Renal pelvis (tissue), 12 donors: ENCODE data around the gene AADAT. TPM values are rescaled to one million over a fixed set of nuclear protein-coding genes. Genes with fewer than 3 reads are reported as not detected.
"Not testable (repeated sequence)": the region's sequence is repeated elsewhere in the genome, so short reads cannot be mapped to it uniquely, and the experiment has no call there.

Experiments used
- DNase-seq: peaks from one replicate; pipeline ENCODE4 v3.0.0-alpha.2; 2013
- long read RNA-seq, 16 experiments: transcript quantifications; one replicate each; lab custom pipeline, GENCODE V29; 2026
- polyA plus RNA-seq, 3 donors: library from polyadenylated mRNA; unstranded; fragments of 120-200 nt; gene quantifications; one replicate each; pipeline ENCODE4 v1.2.1, GENCODE V29; 2013; ENCODE audit not compliant: insufficient read length in 3 of 3

The AADAT gene
- polyA plus RNA-seq = 10 to 100 TPM; 22.9 to 31.8 (median 31.5) TPM
- long read RNA-seq, donor 1, partial matches to known transcripts = 0 of 1 reads
- long read RNA-seq, donor 1, other reads (novel, unspliced or antisense) = 0 of 1 reads
- long read RNA-seq, donor 2, transcript AADAT-201 (13 exons, 2,261 nt) = major isoform, 6 of 7 reads
- long read RNA-seq, donor 2, partial matches to known transcripts = 0 of 7 reads
- long read RNA-seq, donor 2, other reads (novel, unspliced or antisense) = 0 of 7 reads
- long read RNA-seq, donor 3, partial matches to known transcripts = 0 of 4 reads
- long read RNA-seq, donor 3, other reads (novel, unspliced or antisense) = 0 of 4 reads
- long read RNA-seq, donor 4, partial matches to known transcripts = 0 of 4 reads
- long read RNA-seq, donor 4, other reads (novel, unspliced or antisense) = 0 of 4 reads
- long read RNA-seq, donor 5, partial matches to known transcripts = 0 of 2 reads
- long read RNA-seq, donor 5, other reads (novel, unspliced or antisense) = 0 of 2 reads
- long read RNA-seq, donor 6, partial matches to known transcripts = 0 of 2 reads
- long read RNA-seq, donor 6, other reads (novel, unspliced or antisense) = 0 of 2 reads
- long read RNA-seq, donor 7, partial matches to known transcripts = 0 of 3 reads
- long read RNA-seq, donor 7, other reads (novel, unspliced or antisense) = 0 of 3 reads
- long read RNA-seq, donor 8, partial matches to known transcripts = 0 of 4 reads
- long read RNA-seq, donor 8, other reads (novel, unspliced or antisense) = 0 of 4 reads
- long read RNA-seq, donor 9, partial matches to known transcripts = 0 of 3 reads
- long read RNA-seq, donor 9, other reads (novel, unspliced or antisense) = 0 of 3 reads
- long read RNA-seq, donor 10, partial matches to known transcripts = 0 of 2 reads
- long read RNA-seq, donor 10, other reads (novel, unspliced or antisense) = 0 of 2 reads
- long read RNA-seq, donor 11 = 0 reads
- long read RNA-seq, donor 12, partial matches to known transcripts = 0 of 4 reads
- long read RNA-seq, donor 12, other reads (novel, unspliced or antisense) = 0 of 4 reads
- long read RNA-seq, donor 13, partial matches to known transcripts = 0 of 3 reads
- long read RNA-seq, donor 13, other reads (novel, unspliced or antisense) = 0 of 3 reads
- long read RNA-seq, donor 14, partial matches to known transcripts = 0 of 4 reads
- long read RNA-seq, donor 14, other reads (novel, unspliced or antisense) = 0 of 4 reads
- long read RNA-seq, donor 15, partial matches to known transcripts = 0 of 3 reads
- long read RNA-seq, donor 15, other reads (novel, unspliced or antisense) = 0 of 3 reads
- long read RNA-seq, donor 16, partial matches to known transcripts = 0 of 1 reads
- long read RNA-seq, donor 16, other reads (novel, unspliced or antisense) = 0 of 1 reads

DNA sequence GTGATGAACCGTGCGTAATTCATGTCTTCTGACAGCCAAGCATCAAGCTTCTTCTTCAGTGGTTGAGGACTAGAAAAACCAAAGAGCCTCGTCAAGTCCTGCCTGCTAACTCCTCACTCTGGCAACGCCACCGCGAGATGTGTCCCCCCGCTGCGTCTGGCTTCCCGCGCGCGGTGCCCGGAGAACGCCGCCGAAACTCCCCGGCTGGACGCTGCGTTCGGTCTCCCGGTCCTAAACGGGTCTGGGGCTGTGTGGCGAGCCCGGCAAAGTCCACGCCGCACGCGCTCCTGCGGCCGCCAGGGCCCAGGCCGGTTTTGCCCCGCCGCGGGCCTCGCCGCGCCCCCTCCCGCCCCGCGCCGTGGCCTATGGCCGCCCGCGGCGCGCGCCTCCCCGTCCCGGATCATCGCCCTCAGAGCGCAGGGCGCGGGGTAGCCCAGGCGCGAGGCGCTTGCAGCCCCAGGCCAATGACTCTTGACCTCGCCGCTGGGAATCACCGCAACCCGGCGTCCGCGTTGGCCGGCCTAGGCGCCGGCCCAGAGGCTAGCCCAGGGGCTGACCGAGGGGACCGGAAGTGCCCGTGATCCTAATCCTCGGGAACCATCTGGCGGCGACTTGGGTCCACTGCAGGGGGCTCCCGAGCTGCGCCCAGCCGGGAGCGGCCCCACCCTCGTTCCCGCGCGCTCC is at the start of gene AADAT:
AADAT (minus strand) TSS at position 289 of the 684 bp plus-strand sequence; CDS start at position 23, 266 bp downstream.
- peak; percentile 81 for DNase-seq

DNA sequence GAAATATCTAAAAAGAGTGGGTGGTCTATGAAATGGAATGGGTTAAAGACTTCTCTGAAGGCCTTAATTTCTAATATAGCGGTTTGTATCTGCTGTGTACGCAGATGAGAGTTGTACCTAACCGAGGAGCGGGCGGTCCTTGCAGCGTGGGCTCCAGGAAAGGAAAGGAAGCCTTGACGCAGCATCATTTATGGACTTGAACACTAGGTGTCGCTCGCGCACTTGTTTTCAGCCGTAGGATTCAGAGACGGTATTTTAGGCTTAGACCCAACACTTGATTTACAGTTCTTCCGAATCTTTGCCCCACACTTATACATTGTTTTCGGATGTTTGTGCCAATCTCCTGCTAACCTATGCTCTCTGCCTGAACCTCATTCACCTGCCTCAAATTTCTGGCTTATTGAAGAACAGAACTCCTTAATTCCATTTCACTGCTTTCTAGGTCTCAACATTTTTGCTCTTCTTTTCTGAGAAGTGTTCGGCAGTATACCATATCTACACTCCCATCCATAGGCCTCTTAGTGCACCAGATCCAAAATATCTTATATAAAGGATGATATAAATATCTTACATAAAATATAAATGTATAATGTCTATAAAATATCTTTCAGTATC is 48.9 kb upstream of the AADAT start:
- DNase-seq = peak; percentile 70

GRCh38 chr4:170137927-170138326 is 48.2 kb upstream of the AADAT start:
- no peak for DNase-seq

DNA sequence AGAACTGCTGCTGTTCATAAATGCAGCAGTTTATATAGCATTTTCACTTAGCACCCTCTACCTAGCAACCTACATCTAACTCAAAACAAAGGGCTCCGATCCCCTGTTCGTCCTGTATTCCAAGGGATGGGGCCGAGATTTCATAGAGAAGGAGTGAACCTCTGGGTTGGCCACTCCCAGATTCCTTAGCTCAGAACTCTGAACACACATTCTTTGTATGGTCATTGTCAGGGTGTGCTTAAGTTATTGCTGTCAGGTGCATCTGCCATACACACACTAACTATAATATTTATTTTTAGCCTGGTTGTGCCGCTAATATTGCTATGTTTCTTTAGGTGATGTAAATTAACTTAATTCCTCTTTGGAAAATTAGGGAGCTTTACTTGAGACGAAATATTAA is 47.7 kb upstream of the AADAT start:
- DNase-seq = no peak

DNA sequence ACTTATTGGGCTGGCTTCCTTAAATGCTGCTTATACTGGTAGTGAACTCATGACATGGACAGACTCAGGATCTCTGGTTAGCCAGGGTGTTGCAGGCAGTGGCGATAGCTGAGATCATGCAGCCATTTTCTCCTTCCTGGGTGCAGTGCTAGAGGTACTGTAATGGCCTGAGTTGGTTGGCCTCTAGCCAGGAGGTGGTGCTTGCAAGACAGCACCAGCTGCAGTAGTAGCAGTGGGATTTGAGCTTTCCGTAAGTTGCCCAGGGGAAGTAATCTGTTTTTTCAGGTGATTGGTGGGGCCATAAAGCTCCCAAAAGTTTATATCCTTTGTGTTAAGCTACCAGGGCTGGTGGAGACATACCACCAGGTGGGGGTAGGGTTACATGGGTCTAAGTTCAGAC is 45.1 kb upstream of the AADAT start:
- DNase-seq = no peak

- DNase-seq = peak; percentile 16
Measured at GRCh38 chr4:170128219-170128804, 38.6 kb upstream of the AADAT start.

- DNase-seq = no peak
Measured at GRCh38 chr4:170127758-170128157, 38.0 kb upstream of the AADAT start.

DNA sequence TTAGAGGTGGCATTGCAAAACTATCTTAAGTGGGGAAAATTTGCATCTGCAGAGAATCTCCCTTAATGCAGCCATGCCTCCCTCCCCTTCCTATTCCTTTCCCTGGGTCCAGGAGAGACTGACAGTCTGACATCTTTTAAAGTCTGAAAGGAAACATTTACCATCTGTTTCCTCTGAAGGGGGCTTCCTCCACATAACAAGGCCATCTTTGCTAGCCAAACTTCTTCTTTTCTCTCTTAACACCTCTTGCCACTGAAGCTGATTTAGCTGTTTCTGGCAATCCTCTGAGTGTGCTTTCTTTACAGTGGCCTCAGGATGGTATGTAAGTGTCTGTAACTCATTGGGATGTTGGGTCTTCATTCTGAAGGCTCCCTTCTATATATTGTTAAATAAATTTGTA is 34.6 kb upstream of the AADAT start:
- no peak for DNase-seq

GRCh38 chr4:170122252-170122651 is 32.5 kb upstream of the AADAT start:
- no peak for DNase-seq

DNA sequence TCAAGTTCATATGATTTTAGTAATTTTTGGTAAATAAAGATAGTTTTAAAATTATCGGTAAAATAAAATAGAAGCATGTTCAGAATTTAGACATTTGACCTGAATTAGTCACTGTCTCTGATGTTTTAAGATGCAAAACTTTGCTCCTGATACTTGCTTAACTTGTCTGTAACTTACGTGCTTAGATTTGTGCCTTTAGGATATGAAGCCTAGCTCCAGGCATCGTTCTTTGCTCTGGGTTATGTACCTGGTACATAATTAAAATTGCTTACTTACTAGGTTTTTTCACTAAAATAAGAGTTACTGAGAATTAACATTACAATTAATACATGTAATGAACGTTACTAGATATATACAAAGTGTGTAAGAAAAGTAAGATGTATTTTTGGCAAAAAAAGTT is 24.9 kb upstream of the AADAT start:
- no peak for DNase-seq

GRCh38 chr4:170114183-170114582 is 24.4 kb upstream of the AADAT start:
- DNase-seq = not testable (repeated sequence)

- DNase-seq = no peak
Measured at GRCh38 chr4:170111546-170111945, 21.8 kb upstream of the AADAT start.

- no peak for DNase-seq
Measured at GRCh38 chr4:170111085-170111484, 21.3 kb upstream of the AADAT start.

DNA sequence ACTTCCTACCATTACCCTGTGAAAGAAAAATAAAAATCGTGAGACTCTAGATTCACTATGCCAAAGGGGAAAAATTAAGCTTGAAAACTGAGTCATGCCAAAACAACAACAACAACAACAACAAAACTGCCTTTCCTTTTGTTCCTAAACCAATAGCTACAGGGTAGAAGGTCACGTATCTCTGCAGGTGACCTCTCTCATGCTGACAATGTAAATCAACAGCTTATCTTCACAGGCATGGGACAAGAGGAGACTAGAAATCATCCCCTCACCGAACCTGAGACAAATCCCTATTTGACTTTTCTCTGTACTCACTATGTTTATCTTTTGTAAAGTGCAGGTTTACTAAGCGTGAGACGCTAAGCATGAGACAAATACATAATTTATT is 20.5 kb upstream of the AADAT start:
- no peak for DNase-seq

DNA sequence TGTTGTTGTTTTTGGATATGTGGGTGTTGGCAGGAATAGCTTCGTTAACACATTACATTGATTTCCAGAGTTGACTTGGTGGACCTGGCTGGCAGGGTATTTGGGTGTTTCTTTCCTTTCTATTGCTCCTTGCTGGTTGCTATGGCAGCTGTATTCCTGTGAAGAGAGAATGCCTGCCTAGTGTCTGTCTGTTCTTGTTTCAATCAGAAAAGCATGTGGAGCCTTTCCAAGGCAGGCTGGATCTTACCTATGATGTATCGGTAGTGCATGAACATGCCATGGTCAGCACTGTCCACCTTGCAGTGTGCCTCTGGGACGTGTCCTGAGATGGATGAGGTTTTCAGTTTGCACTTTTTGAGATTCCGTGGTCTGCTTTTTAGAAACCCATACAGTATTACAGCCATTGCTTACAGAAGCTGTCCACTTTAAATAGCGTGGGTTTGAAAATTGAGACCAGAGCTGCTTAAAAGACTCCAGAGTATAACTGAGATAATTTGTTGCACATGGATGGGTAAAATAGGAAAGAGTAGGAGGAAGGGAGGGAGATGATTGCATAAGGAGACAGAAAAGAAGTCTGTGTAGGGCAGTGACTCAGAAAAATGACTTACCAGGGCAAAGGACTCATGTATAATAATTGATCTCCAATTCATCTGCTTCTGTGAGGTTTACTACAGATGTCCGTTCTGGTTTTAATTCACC is 20.0 kb upstream of the AADAT start:
- no peak for DNase-seq

DNA sequence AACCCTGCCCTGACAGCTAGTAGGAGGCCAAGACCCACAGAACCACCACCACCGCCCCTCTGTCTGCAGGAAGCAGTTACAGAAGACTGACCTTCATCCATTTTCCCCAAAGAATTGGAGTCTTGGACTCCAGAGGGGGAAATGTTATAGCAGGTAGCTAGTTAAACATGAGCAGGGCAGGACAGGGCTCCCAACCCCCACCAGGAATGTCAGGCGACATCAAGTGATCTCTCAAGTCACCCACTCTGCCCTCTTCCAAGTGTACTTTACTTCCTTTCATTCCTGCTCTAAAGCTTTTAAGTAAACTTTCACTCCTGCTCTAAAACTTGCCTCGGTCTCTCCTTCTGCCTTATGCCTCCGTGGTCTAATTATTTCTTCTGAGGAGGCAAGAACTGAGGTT is 17.1 kb upstream of the AADAT start:
- no peak for DNase-seq

GRCh38 chr4:170102426-170102825 is 12.7 kb upstream of the AADAT start:
- no peak for DNase-seq

GRCh38 chr4:170098171-170098570 is 8.4 kb upstream of the AADAT start:
- not testable (repeated sequence) for DNase-seq

DNA sequence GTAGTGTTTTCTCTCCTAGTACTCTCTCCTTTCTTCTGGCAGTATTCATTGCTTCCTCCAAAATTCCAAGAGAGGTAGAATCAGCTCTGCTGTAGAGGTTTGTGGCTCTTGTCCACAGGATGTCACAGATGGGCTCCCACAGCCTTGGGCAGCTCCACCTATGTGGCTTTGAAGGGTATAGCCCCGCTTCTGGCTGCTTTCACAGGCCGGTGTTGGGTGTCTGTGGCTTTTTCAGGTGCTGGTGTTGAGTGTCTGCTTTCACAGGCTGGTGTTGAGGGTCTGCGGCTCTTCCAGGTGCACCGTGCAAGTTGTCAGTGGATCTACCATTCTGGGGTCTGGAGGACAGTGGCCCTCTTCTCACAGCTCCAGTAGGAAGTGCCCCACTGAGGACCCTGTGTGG is 7.9 kb upstream of the AADAT start:
- DNase-seq = no peak
